GM13977 (cell line): Measurements from ENCODE around the gene TMEM132D.

ENCODE experiments used
- DNase-seq: peaks from one replicate; pipeline ENCODE4 v3.0.0; 2012; ENCODE audit warnings: low spot score
- CTCF ChIP-seq: IDR thresholded peaks from 2 replicates; pipeline ENCODE4 v1.5.1; 2012; ENCODE audit warnings: mild to moderate bottlenecking, control low read depth; ENCODE audit not compliant: insufficient read depth; ENCODE audit errors: extremely low read depth, missing control alignments
- in situ Hi-C: fragments of 300-500 bp; cut with MboI; formaldehyde crosslinking; loops from one replicate; pipeline ENCODE4 v1.12.0; 2022; ENCODE audit warnings: low sequenced_read_pairs, low pct_unique_long_range_greater_than_20kb, mixed read lengths, inconsistent platforms; ENCODE audit not compliant: unreplicated experiment

Gene TMEM132D

GRCh38 chr12:129606239-129606638 lies 297.6 kb downstream of the TMEM132D start:
- no peak for TF ChIP-seq CTCF
- no peak for DNase-seq
- in situ Hi-C loops, result no loop called here

DNA sequence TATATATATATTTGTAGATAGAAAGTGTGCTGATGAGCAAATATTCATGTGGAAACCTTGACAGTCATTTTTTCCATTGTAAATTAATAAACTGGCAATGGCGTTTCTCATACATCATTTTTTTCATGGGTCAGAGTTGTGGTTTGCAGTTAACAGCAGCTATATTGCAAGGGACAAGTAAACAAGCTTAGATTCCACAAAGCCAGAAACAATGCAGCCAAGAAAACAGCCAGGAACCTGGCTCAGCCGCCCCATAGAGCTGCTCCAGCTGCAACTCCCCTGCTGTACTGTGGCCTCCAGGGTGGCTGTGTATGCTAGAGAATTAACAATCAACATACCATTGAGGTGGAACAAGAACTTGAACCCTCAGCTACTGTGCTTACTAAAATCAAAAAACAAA lies 298.2 kb downstream of the TMEM132D start:
- in situ Hi-C loops, result no loop called here
- DNase-seq, result no peak
- TF ChIP-seq CTCF, result no peak

DNA sequence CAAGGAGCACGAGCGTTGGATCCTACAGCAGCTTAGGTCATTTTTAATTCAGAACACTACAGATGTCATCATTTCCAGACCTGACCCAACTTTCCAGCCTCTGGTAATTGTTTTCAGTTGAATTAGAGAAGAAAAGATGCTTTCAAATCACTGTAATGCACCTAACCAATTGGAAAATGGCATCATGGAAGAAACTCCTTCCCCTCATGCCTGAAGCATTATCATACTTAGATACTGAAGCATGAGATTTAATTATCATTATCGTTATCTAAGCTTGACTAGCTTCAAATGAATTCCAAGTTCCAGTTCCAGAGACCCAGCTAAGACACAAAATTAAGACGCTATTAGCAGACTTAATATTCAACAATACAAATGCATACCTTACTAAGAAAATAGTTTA lies 299.3 kb downstream of the TMEM132D start:
- in situ Hi-C loops, result no loop called here
- TF ChIP-seq CTCF, result no peak
- DNase-seq, result no peak

DNA sequence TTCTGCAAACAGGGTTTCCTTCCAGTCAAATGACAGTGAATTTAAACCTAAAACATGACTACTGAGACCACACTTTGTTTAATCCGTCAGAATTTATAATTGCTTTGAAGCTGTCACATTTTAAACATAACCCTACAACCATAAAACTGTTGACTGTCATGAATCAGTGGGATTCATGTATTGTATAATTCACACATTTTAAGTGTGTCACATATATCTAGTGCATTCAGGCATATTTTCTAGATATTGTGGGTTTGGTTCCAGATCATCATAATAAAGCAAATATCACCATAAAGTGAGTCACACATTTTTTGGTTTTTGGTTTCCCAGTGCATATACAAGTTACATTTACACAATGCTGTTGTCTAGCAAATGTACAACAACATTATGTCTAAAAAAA lies 304.4 kb downstream of the TMEM132D start:
- no peak for TF ChIP-seq CTCF
- in situ Hi-C loops, result no loop called here
- no peak for DNase-seq

DNA sequence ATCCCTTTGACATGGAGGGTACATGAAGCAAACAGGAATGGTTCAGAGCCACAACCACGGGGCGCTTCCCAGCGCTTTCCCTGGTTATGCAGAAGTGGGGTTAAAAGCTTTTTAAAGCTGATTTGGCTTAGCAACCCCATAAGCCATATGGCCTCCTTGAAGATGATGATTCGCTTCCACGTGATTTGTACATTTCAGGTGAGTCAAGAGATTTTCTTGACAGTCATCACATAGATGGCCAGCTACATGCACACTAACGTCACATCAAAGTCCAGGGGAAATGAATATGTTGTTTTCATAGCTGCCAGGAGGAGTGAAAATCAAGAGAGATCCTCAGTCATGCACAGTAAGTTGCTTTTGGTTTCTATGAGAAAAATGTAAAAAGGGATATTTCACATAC lies 309.7 kb downstream of the TMEM132D start:
- no peak for DNase-seq
- in situ Hi-C loops, result no loop called here
- TF ChIP-seq CTCF, result no peak

GRCh38 chr12:129592449-129592848 lies 311.4 kb downstream of the TMEM132D start:
- in situ Hi-C loops, result no loop called here
- no peak for TF ChIP-seq CTCF
- DNase-seq, result no peak

DNA sequence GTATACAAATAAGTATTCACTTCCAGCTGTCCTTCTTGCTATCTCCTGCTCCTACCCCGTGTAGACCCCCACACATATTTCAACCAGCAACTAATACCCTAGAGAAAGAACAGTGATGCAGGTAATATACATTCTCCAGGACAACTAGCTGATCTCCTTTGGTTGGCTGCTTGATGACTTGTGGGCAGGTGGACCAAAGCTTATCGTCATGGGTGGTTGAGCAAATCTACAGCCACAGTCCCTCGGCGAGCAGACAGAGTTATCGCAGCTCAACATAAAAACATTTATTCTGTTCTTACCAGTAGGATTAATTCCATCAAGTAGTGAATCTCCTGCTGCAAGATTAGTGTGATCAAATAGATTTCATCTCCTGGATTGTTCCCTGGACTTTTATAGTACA lies 314.3 kb downstream of the TMEM132D start:
- no peak for TF ChIP-seq CTCF
- no peak for DNase-seq
- in situ Hi-C loops, result no loop called here
